Measurements from ENCODE around the gene KCNN3.

KCNN3 gene

GRCh38 chr1:154845174-154845573 is 24.9 kb downstream of the KCNN3 start:
- in situ Hi-C loops (cut with MboI; ENCODE audit: low sequenced_read_pairs): no loop called here

GRCh38 chr1:154844297-154844681 is 25.8 kb downstream of the KCNN3 start:
- in situ Hi-C loops (cut with MboI; ENCODE audit: low sequenced_read_pairs): no loop called here

- in situ Hi-C loops (cut with MboI; ENCODE audit: low sequenced_read_pairs): no loop called here
These were observed 26.3 kb downstream of the KCNN3 start for GRCh38 chr1:154843636-154844296.

DNA sequence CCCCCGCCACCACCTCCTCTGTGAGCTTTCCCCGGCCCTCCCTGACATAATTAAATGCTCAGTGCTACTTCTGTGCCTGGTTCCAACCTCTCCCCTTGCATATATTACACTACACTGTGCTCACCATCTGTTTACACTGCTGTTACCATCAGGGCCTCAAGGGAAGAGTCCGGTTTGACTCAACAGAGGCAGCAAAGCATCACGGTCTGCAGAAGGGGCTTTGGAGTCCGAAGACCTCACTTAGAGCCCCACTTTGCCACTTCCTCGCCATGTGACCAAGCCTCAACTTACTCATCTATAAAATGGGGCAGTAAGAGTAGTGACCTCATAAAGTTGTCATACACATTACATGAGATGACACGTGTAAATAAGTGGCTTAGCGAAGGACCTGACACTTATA is 27.4 kb downstream of the KCNN3 start:
- in situ Hi-C loops (cut with MboI; ENCODE audit: low sequenced_read_pairs): no loop called here

- in situ Hi-C loops (cut with MboI; ENCODE audit: low sequenced_read_pairs): no loop called here
These were observed 28.7 kb downstream of the KCNN3 start for GRCh38 chr1:154841384-154841783.

DNA sequence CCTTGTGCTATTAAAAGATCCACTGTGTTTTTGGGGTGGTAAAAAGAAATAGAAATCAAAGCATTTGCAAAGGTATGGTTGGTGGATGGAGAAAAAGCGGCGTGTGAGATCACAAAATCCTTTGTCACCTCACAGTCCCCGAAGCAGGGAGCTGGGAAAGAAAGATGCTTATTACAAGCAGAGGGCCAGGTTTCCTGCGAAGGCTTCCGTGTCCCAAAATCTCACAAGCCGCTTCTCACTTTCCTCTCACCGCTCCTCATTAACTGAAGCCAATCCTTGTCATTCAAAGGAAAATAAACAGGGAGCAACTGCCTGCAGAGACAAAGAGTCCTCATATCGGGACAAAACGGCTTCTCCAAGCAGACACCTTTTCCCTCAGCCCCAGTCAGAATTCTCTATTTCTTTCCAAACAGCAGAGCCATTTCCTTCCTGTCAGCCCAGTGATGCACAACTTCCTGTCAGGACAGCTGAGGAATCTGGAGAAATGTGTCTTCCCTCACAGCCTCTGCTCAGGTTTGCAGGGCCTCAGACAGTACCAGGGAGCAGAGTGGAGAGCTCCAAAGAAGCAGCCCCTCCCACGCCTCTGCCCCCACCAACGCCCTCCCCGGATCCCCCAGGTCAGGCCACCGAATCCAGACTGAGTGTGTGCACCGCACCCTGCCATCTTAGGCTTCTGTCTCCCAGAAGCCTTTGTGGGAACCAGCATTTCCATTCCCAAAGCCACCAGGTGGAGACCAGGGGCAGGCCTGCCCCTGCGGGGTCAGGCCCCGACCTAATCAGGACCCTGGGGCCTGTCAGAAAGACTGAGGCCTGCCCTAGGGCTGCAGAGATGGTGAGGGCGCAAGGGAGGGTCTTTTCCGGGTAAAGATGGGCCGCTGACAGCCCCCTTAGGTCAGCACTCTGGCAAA is 29.6 kb downstream of the KCNN3 start:
- in situ Hi-C loops (cut with MboI; ENCODE audit: low sequenced_read_pairs): no loop called here

DNA sequence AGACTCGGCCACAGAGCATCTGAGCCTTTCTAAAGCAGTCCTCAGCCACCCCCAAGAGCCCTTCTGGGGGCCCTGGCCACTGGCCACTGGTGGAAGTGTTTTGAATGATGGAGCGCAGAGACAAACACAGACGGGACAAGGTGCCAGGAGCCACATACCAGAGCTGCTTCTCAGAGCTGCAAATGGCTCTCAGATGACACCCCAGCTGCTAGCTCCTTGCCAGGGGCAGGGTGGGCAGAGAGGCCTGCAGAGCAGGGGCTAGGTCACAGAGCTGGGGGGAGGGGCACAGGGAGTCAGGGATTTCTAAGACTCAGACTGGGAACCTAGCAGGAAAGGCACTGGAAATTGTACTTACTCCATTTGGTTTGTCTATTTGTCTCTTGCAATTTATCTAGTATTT is 30.4 kb downstream of the KCNN3 start:
- in situ Hi-C loops (cut with MboI; ENCODE audit: low sequenced_read_pairs): no loop called here

DNA sequence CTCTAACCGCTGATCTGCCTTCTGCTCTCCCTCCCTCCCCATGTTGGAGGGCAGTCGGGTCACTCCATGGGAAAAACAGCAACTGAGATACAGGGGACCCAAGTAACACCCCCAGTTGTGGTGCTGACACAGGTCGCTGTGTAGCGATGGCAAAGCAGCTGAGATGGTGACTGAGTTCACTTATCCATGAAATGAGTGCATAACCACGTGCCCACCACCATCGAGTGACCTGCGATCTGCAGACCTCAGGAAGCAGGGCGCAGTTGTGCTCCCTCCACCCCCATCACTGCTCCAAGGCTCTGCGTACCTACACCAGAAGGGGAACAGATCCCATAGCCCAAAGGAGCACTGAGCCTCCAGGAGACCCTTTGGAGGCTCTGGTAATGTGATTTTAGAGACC is 31.1 kb downstream of the KCNN3 start:
- in situ Hi-C loops (cut with MboI; ENCODE audit: low sequenced_read_pairs): no loop called here

GRCh38 chr1:154838461-154838860 is 31.6 kb downstream of the KCNN3 start:
- in situ Hi-C loops (cut with MboI; ENCODE audit: low sequenced_read_pairs): no loop called here

DNA sequence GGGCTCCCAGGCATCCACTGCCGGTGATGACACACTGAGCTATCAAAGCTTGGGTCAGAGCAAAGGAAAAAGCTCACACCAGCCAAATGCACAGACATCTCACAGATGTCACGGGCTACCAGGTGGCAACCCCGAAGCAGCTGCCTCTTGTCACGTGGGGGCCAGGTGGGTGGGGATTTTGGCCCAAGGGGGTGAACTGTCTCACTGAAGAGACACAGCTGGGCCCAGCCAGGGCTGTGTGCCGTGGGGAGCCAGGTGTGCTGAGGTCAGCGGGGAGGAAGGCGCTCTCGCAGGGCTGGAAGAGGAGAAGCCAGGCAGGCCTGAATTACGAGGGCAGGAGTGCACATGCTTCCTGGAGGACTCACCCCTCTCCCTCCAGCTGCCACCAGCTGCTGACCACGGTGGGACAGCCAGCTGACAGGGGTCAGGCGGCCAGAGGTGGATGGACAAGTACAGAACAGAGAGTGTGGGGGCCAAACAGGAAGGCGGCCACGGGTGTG is 32.4 kb downstream of the KCNN3 start:
- in situ Hi-C loops (cut with MboI; ENCODE audit: low sequenced_read_pairs): no loop called here

DNA sequence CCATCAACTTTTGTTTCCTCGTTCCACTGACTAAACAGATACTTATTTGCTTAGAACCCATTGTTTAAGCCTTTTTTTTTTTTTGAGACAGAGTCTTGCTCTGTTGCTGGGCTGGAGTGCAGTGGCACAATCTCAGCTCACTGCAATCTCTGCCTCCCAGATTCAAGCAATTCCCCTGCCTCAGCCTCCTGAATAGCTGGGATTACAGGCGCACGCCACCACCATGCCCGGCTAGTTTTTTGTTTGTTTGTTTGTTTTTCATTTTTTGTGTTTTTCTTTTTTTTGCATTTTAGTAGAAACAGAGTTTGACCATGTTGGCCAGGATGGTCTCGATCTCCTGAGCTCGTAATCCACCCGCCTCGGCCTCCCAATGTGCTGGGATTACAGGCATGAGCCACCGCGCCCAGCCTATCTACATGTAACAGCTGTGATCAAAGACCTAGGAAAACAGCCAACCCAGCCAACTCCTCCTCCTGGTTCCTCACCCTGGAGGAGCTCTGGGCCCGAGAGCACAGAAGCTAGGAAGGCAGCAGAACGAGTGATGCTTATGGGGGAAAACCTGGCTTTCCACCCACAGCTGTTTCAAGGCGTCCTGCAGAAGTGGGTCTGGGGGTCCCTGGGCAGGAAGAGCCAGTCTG is 32.9 kb downstream of the KCNN3 start:
- in situ Hi-C loops (cut with MboI; ENCODE audit: low sequenced_read_pairs): no loop called here

- in situ Hi-C loops (cut with MboI; ENCODE audit: low sequenced_read_pairs): no loop called here
These were observed 34.4 kb downstream of the KCNN3 start for GRCh38 chr1:154835531-154836324.

GRCh38 chr1:154833841-154834240 is 36.2 kb downstream of the KCNN3 start:
- in situ Hi-C loops (cut with MboI; ENCODE audit: low sequenced_read_pairs): no loop called here

DNA sequence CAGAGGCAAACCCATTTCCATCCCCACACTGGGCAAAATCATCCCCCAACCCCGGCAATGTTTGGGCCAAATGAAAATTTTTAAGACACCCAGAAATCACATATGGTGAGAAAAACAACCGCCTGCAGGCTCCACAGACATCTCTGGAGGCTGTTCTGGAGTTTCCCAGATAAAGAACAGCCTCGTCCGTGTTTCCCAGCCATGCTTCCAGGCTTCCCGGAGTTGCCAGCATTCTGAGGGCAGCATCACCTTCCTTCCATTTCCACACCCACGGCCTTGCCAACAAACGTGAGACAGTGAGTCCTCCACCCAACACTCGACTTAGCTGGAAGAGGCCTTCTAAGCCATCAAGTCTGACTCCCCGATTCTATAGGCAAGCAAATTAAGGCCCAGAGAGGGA is 36.9 kb downstream of the KCNN3 start:
- in situ Hi-C loops (cut with MboI; ENCODE audit: low sequenced_read_pairs): no loop called here

DNA sequence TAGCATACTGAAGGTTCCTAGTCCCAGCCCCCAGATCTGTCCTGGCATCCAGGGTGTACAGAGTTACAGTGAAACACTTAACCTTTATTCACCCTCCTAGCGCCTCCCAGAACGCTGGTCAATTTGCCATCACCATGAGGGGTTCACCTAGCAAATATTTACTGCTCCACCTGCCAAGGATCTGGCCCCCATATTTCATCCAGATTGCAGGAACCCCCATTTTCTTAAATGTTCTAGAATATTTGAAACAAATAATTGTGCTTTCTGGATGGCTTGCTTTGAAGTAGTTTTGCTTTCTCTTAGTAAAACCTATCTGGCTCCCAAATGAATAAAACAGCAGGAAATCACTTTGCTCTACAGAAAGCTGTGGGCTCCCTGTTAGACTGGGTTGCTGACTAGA is 37.7 kb downstream of the KCNN3 start:
- in situ Hi-C loops (cut with MboI; ENCODE audit: low sequenced_read_pairs): no loop called here

DNA sequence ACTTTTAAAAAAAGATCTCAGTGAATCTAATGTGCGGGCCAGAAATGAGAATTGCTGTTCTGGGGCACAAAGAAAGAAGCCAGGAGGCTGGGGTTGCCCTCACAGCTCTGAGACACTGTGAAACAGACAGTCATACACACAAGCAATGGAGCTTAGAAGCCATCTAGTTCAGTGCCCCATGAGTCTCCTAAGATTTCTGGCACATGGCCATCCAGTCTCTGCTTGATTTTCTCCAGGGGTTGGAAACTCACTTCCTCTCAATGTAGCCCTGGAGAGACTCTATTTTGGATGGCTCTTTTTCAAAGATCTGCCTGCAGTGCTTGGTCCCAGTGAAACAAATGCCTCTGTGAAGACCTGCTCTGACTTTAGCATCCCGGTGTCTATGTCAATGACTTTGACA is 38.6 kb downstream of the KCNN3 start:
- in situ Hi-C loops (cut with MboI; ENCODE audit: low sequenced_read_pairs): no loop called here

DNA sequence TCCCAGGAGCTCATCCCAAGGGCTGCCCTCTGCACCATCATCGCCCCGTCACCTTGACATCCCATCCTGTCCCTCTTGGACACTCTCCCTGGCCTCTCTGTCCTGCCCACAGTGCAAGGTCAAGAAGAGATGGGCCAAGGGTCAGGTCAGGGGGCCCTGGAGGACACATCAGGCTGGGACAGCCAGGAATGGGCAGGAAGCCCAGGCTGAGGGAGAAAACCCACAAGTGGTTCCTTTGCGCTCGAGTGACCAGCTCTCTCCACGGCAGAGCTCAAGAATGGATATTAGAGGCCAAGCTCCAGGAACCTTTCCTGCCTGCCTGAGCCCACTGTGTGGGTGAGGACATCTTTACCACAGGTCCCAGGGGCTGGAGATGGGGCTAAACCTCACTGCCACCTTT is 41.0 kb downstream of the KCNN3 start:
- in situ Hi-C loops (cut with MboI; ENCODE audit: low sequenced_read_pairs): no loop called here

DNA sequence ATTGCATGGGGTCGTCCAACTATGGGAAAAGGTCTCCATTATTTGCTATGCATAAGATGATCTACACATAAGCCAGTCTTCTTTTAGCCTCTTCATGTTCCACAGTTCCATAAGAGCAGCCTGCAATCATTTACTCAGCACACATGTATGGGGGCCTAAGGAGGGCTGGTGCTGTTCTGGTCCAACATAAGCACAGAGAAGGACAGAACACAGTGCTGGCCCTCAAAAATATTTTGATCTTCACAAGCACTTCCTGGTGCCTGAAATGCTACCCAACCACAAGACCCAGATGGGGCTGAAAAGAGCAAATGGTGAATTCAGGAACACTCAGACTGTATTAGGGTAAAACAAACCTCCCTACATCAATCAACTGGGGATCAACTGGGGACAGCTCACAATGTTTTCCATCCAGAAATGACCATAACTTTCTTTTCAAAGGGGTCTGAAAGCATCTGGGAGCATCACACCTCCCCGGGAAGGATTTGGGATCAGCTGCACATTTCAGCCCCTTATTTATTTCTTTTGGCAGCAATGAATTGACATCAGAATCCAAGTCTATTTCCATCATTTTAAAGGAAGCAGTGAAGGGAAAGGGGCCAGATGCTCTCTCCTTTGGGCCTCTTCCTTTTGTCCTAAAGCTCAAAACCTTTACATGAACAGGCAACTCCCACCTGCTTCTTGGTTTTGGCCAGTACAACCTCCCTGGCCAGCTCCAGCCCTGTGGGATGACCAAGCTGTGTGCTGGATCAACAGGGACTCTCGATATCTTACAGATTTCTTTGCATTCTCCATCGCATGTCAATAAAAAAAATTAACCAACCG is 45.7 kb downstream of the KCNN3 start:
- in situ Hi-C loops (cut with MboI; ENCODE audit: low sequenced_read_pairs): no loop called here

- in situ Hi-C loops (cut with MboI; ENCODE audit: low sequenced_read_pairs): no loop called here
These were observed 47.4 kb downstream of the KCNN3 start for GRCh38 chr1:154822717-154823116.

- in situ Hi-C loops (cut with MboI; ENCODE audit: low sequenced_read_pairs): no loop called here
These were observed 47.8 kb downstream of the KCNN3 start for GRCh38 chr1:154822233-154822632.

Measured in HL-60/S4 (cell line).